Activated T-helper 1 cell treated with anti-CD3 and anti-CD28 coated beads, Interleukin-2, amount 50 U/mL, for 16 hours (primary cell): ENCODE data around the gene RUSC2.
A peak's percentile ranks its signal among the peaks of the same experiment; 100 is the strongest.
"Not testable (repeated sequence)": the region's sequence is repeated elsewhere in the genome, so short reads cannot be mapped to it uniquely, and the experiment has no call there.

Source experiments
- DNase-seq, 2 donors: peaks; one replicate each; pipeline ENCODE4 v3.0.0-alpha.2; 2020; ENCODE audit warnings: low read depth in 1 of 2, low spot score in 1 of 2

RUSC2 gene, protein sequence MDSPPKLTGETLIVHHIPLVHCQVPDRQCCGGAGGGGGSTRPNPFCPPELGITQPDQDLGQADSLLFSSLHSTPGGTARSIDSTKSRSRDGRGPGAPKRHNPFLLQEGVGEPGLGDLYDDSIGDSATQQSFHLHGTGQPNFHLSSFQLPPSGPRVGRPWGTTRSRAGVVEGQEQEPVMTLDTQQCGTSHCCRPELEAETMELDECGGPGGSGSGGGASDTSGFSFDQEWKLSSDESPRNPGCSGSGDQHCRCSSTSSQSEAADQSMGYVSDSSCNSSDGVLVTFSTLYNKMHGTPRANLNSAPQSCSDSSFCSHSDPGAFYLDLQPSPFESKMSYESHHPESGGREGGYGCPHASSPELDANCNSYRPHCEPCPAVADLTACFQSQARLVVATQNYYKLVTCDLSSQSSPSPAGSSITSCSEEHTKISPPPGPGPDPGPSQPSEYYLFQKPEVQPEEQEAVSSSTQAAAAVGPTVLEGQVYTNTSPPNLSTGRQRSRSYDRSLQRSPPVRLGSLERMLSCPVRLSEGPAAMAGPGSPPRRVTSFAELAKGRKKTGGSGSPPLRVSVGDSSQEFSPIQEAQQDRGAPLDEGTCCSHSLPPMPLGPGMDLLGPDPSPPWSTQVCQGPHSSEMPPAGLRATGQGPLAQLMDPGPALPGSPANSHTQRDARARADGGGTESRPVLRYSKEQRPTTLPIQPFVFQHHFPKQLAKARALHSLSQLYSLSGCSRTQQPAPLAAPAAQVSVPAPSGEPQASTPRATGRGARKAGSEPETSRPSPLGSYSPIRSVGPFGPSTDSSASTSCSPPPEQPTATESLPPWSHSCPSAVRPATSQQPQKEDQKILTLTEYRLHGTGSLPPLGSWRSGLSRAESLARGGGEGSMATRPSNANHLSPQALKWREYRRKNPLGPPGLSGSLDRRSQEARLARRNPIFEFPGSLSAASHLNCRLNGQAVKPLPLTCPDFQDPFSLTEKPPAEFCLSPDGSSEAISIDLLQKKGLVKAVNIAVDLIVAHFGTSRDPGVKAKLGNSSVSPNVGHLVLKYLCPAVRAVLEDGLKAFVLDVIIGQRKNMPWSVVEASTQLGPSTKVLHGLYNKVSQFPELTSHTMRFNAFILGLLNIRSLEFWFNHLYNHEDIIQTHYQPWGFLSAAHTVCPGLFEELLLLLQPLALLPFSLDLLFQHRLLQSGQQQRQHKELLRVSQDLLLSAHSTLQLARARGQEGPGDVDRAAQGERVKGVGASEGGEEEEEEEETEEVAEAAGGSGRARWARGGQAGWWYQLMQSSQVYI (N-terminal part only)

GRCh38 chr9:35489313-35490154, at the start of gene RUSC2:
TSS of gene RUSC2 (plus strand) at chr9:35490111. CDS start at chr9:35546522, 56,411 bp downstream.
- DNase-seq: peak; percentile 9 to 19

DNA sequence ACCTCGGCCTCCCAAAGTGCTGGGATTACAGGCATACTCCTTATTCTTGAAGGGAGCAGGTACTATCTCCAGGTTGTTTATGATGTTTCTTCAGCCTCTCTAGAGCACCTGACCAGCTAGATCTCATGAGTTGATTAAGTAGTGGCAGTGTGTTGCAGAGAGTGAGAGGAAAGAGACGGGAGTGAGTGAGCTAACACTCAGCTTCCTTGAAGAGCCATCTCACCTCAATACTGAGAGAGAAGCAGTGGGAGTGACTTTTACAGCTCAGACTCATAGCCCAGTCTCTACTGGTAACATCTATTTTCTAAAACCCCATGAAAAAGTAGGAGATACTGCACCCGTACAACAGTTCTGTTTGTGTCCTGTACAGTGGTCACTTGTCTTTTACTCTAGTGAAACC, 43.9 kb upstream of the RUSC2 start:
- no peak for DNase-seq

DNA sequence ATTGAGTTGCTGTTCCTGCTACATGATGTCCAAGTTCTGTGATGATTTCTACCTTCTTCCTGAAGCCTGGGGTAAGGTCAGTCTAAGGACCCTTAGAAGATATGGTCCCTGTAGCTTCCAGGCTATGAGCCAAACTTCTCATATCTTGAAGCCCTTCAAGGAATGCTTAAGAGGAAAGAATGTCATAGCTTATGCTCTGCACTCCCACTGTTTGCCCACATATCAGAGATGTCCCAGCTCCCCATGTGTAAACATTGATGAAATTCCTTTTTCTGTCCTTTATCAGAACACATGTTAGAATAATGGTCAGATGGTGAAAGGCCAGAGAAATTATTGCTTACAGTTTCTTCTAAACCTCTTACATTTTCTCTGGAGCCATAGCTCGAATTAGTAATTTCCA, 41.4 kb upstream of the RUSC2 start:
- no peak for DNase-seq

- DNase-seq: no peak
These were observed 37.4 kb upstream of the RUSC2 start for GRCh38 chr9:35452481-35452880.

DNA sequence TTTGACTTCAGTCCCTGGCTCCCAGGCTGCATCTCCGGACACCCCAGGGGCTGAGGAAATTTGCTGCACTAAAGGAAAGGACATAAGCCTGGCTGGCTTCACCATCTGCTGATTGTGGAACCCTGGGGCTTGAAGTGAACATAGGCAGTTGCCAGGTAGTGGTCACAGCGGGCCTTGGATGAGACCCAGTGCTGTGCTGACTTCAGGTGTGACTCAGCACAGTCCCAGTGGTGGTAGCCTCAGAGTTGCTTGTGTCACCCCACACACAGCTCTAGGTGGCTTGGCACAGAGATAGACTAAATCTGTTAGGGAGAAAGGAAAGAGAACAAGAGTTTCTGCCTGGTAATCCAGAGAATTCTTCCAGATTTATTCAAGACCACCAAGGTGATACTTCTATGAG, 36.1 kb upstream of the RUSC2 start:
- DNase-seq: no peak

GRCh38 chr9:35464141-35465025, 25.5 kb upstream of the RUSC2 start:
- DNase-seq: no peak

DNA sequence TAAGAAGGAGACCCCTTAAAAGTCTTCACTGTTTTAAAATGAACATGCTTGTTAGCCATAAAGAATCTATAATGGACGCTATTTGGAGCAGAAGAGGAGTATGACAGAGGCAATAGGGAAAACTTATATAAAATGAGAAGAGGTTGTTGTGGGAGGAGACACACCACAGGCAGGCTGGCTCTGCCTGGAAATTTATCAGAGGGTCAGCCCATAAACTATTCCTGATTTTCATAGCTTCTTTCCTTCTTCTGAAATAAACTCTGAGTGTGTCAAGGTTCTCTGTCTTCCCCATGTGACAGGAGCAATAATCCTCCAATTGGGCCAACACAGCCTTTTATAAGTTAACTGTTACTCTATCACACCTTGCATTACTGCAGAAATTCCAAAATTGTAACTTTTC, 19.6 kb upstream of the RUSC2 start:
- no peak for DNase-seq

DNA sequence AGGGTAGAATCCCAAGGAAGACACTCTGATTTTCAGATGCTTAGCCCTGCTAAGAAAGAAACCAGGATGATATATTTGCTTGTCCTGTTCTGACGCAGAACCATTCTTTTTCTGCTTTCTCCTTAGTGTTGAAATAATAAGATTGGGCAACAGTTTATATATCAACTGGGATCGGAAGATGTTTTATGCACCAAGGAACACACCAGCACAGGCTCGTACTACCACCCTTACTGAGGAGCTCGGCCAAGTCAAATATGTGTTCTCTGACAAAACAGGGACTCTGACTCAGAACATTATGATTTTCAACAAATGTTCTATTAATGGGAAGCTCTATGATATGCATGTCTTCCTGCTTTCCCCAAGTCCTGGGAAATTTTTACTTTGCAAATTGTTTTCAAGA, 19.0 kb upstream of the RUSC2 start:
- DNase-seq: no peak

DNA sequence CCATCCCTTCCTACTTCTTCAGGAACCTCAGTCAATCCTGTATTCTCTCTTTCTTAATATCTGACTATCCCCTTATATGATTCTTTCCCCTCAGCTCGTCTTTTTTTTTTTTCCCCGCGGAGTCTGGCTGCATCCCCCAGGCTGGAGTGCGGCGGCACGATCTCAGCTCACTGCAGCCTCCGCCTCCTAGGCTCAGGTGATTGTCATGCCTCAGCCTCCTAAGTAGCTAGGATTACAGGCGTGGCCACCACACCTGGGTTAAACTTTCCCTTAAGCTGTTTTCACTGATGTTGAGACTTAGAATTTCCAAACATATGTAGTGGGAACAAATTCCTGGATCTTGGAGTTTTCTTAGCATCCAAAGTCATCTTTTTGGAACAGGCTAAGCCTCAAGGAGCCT, 13.3 kb upstream of the RUSC2 start:
- DNase-seq: no peak

GRCh38 chr9:35477211-35477855, 12.6 kb upstream of the RUSC2 start:
- not testable (repeated sequence) for DNase-seq

DNA sequence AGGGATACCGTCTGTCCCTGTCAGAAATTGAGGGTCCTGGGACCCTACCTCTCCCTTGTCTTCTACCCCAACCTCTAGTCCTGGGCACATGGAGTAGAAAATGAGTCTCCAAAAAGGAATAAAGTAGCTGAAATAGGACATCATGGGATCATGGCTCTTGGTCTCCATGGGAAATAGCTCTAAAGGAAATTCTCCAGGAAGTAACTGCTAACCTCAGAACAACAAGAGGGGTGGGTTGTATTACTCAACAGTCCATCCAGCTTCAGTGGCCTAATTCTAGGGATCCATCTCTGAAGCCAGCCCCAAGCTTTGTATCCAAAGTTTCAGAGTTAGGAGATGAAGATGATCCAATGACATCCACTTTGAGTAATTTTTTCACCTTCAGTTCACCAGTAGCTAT, 11.0 kb upstream of the RUSC2 start:
- DNase-seq: no peak

- DNase-seq: no peak
These were observed 8.4 kb upstream of the RUSC2 start for GRCh38 chr9:35481347-35481975.

DNA sequence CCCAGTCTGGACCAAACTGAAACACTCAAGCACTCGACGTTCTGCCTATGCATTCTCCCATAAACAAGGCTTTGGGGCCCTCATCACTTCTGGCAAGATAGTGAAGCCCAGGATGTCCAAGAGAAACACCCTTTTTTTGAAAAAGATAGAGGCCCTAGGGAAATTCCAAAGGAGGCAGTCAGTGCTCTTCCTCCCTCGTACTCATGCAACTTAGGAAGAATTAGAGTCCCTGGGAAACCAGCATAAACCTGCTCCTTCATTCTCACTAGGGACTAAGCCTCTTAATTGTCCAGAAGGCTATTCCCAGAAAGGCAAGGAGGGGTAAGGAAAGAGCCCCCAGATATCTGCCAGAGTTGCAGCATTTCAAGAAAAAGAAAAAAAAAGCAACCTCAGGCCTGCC, 7.8 kb upstream of the RUSC2 start:
- DNase-seq: no peak

- no peak for DNase-seq
These were observed 5.5 kb upstream of the RUSC2 start for GRCh38 chr9:35484406-35484805.

DNA sequence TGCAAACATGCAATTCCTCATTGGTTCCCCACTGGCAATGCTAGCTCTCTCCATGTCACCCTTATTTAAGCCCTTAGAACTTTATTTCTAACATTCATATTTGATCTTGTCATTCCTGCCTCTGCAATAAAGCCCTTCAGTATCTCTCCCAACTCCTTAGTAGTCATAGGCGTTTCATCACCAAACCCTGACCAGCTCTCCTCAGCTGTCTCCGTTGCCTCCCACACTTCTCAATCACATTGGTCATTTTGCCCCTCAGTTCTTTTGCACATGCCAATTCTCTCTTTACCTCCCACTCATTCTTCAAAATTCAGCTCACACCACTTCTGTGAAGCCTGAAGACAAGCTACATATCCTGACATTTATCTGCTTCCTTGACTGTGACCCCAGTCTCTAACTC, 2.8 kb upstream of the RUSC2 start:
- no peak for DNase-seq

DNA sequence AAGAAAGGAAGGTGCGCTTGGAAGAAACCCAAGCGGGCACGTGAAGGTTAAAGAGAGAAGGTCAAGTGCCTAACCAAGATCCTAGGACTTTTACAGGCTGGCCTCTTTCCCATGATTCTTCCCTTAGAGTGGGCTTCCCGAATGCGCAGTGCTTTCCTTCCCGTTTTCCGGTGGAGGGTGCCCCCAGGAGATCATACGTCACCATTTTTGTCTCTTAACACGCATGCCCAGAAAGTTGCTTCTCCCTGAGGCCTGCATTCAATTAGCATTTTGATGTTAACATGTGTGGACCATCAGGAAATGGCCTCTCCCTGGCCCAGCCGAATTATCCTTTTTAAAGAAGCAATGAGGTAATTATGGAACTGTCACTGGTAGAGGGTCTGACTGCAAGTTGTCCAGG, 1.9 kb upstream of the RUSC2 start:
- DNase-seq: no peak

GRCh38 chr9:35488566-35489312, 1.2 kb upstream of the RUSC2 start:
- DNase-seq: no peak
